LoVo (cell line): ENCODE measurements around the gene JAZF1.

Experiments used
- DNase-seq: peaks from one replicate; pipeline ENCODE4 v3.0.0-alpha.2; 2016; ENCODE audit warnings: low spot score

JAZF1 gene

DNA sequence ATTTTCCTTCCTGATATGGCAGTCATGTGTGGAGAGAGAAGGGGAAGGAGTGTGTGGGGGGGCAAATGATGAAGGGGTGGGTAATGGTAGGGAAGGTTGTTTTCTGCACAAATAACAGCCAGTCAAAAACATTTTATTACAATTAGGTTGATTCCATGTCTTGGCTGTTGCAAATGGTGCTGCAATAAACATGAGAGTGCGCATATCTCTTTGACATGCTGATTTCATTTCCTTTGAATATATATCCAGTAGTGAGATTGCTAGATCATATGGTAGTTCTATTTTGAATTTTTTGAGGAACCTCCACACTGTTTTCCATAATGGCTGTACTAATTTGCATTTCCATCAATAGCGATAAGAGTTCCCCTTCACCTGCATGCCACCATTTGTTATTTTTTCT lies 10.6 kb upstream of the JAZF1 start:
- DNase-seq: no peak

DNA sequence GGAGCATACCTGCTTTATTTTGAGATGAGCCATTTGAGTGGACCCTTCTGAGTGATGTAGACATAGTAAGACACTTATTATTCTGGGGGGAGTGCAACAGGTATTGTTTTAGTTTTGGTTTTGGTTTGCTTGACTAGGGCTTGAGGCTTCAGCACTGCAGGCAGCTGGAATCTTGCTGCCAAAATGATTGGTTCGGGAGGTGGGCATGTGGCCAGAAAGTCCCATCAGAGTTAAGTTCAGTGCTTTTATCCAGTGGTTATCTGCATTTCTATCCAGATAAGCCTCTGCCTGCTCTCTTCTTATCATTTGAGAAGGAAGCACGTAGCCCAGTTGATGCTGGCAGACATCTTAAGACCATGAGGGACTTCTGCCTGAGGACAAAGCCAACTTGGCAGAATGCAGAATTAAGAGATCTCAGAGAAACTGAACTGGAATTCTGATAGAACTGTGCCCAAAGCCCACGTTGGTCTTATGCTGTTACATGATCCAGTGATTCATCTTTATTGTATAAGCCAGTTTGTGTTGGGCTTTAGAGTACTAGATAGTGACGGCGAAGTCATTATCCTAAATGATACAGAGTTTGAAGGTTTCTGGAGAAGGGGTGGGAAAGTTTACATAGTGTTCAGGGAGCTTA lies 9.6 kb upstream of the JAZF1 start:
- DNase-seq: no peak

DNA sequence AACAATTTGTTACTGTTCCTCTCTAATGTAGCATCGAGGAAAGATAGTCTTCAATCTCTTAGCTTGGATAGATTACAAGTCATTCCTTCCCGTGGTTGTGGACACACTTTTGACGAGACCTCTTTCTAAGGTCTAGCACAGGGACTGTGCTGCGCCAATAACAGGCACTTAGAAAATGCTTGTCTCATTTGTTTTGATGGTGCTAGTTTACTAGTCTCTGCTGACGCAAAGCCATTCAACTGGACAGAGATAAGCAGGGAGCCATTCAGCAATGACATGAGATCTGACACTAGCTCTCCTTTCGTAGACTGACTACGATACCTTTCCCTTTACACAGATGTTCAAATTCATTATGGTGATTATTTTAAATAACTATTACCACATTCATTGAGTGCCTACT lies 6.4 kb upstream of the JAZF1 start:
- DNase-seq: no peak

DNA sequence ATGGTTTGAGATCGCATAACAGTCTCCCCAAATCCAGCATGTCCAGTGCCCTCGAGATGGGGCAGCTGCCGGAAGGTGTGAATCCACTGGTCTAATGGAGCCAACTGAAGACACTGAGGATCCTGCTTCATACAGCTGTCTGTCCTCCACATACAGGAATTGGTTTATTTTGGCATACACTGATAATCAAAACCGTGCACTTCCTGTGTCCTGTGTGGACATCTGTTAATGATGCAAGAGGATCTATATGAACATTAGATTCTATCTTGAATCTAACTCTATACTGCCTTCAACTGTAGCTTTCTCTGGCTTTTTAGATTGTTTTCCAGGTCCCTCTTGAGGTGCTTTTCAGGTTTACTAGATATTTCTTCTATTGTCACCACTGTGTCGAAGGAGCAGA lies 3.0 kb upstream of the JAZF1 start:
- no peak for DNase-seq

DNA sequence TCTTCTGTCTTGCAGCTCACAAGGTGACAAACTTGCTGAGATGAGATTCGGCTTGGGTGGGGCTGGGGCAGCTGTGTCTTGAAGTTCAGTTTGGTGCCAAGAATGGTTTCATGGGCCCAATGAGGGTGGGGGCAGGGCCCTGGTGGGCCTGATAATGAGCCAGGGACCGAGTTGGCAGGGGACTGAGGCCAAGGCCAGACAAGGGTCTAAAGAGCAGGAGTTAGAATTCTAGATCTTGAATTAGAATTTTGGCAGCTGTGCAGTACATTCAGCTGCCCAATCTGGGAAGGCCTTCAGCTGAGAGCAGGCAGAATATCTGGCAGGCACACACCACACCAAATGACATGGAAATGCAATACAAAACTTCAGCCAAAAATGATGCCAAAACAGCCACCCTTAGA lies 1.5 kb upstream of the JAZF1 start:
- no peak for DNase-seq

DNA sequence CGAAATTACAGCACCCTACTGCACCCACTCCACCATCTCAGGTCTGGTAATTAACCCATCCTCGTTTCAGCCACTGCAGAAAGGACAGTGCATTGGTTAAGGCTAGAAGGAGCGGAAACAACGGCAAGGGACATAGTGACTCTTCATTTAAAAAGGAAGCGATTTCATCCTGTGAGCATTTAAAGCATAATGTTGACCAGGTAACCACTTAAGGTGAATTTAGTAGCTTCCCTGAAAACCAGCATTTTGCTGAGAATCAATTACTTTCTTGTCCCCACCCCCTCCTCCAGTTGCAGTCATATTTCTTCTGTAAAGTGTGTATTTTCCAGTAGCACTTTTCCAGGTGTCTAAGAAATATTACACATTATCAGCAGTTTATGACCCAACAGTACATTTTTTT lies 821 bp upstream of the JAZF1 start:
- DNase-seq: no peak

DNA sequence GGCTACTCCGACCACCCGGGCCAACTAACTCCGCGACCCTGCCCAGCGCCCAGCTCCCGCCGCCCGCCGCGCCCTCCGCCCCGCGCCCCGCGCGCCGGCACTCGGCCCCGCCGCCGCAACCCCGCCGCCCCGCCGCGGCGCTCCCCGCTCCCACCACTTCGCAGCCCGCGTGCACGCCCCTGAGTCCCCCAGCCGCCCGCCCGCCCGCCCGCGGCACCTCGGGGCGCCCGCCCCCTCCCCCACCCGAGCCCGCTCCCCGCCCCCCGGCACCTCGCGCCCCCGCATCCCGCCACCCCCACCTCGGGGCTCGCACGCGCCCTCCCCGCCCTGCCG lies 598 bp downstream of the JAZF1 start:
- no peak for DNase-seq

DNA sequence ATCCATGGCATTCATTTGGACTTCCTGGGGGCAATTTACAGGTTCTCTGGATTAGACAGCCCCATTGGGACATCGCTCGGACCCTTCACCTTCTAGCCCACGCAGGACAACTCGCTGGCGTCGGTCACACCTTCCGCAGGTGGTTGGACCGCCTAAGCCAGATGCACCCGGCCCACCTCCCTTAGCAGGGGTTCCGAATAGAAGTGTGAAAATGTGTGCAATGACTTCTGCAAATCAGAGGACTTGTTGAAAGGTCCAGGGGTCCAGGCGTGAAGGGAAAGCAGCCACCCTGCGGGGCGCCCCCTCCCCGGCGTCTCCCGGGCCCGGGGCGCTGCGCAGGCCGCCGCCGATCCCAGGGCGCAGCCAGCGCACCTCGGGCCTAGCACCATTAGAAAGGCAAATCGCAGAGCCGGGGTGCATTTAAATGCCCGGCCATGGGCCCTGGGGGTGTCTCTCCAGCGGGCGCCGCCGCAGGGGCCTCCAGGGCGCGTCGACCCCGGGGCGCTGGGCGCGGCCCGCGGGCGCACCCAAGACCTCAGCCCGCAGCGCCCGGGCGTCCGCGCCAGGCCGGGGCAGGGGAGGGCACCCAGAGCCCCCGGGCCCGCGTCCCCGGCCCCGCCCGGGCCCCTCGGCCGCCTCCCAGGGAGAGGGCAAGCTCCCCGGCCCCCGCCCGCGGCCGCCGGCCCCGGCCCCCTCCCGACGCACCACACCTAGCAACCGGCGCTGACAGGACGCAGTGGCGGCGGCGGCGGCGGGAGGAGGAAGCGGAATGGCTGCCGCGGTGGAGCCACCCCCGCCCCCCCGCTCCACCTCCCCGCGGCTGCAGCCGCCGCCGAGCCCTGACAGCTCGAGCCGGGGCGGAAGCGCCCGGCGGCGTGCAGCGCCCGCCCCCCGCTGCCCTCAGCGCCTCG lies 1.2 kb downstream of the JAZF1 start:
- peak; percentile 68 for DNase-seq

DNA sequence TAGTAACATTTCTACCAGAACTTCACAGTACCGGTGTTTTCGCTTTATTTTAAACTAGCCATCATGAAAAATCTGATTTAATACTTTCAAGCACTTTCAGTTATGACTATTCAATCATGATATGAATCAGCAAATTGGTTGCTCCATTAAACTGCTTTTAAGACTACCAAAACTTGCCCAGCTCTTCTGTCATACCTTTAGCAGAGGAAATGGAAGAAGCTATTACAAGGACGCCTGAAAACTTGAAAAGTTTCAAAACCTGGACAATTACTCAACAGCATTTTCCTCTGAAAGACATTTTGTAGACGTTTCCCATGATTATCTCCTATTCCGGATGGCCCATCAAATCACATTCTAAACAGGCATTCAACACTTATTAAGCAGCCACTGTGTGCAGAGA lies 2.0 kb downstream of the JAZF1 start:
- no peak for DNase-seq

DNA sequence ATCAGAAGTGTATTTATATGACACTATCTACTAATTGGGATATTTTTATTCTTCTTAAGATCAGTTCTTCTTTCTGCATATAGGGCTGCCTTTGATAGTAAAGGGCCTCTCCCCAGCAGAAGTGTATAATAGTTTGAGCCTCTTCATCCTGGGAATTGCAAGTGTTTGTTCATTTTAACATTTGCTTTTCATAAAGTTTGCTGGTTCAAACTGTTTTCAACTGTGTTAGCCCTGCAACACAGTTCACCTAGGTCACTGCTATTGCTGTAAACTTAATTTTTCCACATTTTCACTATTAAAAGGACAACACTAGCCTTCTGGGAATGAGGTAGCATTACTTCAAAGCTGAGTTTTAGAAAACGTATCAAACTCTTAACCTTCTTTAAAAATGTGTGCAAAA lies 2.8 kb downstream of the JAZF1 start:
- no peak for DNase-seq

DNA sequence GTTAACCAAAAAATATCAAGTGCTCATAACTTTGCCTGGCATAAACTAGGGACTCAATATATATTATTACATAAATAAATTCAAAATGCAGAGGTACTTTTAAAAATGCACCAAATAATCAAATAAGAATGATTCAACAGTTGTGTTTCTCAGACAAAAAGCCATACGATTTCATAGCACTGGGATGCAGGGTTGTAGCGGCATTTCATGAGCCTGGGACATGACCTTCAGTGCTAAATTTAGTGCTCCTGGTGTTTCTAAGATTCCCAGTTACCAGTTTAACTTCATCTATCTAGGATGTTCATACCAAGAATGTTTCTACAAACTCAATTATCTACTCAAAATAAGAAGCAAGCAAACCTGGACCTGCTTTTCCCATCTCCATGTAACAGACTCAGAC lies 4.0 kb downstream of the JAZF1 start:
- DNase-seq: no peak

DNA sequence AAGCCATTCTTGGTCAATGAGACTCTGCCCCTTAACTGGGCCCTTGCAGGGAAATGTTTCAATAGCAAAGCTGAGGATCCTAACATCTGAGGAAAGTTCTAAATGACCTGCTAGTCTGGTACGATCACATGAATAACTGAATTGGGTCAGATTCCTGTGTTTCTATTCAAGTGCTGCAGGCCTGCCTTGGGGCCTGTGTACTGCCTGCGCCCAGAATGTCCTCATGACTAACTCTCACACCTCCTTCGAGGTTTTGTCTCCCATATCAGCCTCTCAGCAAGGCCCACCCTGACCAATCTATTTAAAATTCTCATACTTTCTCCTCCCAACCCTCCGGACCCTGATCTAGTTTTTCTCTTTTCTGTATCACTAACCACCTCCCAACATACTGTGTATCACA lies 4.4 kb downstream of the JAZF1 start:
- no peak for DNase-seq

DNA sequence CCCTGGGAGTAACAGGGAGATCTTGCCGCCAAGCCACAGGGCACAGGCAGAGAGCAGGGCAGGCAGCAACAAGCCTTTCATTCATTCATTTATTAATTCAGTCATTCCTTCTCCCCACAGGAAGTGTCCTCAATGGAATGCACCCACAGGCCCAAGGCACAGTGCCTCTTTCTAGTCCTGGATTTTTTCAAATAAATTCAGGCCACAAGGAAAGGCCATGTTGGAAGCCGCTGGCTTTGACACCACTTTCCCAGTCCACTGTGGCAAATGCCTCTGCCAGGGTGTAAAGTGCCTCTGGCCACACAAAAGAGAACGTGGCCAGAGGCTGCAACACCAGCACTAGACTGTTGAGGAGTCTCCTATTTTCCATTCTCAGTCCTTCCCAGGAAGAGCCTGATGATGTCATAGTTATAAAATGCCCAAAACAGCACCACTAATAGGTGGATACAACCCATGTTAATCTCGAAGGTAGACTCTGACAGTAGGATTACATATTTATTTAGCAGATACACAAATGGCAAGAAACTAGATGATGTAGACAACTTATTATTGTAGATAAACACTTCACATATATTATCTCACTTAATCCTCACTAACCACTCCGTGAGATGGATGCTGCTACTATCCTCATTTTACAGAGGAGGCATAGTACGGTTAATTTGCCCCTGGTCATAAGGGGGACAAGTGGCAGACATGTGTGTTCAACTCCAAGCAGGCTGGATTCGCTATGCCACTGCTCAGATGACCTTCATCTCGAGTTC lies 5.5 kb downstream of the JAZF1 start:
- no peak for DNase-seq

DNA sequence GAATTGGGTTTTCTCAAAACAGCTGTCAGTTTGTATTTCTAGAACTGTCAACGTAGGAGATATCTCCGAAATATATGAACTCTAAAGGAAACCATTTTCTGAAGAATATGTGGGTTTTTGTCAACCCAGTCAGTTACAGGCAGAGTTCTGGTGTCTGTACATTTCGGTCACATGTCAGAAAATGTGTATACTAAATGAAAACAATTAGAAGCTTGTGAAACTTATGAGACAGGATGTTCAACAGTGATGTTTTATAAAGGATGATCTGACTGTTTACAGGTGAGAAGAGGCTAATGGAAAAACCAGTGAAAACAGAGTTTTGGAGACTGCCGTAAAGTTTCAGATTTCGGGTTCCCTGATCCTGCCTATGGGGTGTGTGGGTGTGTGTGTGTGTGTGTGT lies 6.2 kb downstream of the JAZF1 start:
- DNase-seq: no peak

DNA sequence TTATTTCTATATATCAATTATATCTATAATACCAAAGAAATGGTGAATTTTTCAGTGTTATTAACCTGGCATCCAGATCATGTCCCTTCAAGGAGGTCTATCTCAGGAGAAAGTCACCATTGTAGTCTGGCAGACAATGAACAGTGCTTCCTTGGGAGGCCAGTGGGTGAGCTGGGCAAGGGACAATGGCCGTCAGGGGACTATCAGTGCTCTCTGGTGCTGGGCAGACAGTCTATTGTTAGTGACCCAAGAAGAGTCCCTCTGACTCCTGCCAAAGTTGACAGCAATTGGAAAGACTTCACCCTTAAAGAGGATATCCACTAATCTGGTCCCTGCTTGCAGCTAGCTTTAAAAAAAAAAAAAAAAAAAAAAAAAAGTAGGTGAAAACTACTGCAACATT lies 7.1 kb downstream of the JAZF1 start:
- DNase-seq: no peak

DNA sequence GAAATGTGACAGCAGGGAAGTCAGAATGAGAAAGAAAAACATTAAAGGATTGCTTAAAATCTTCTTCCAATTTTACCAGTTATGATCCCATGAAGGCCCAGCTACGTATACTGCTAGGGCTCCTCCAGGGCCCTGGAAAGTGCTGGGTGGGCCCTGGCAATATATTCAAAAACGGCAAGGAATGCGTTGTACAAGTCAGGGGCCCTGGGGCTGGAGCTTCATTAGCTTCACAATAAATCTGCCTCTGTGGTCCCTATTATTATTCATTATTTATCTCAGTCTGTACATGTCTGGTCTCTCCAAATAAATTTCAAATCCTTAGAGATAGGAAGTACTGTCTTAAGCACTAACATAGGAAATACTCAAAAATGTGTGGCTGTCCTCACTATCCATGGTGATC lies 7.6 kb downstream of the JAZF1 start:
- no peak for DNase-seq

DNA sequence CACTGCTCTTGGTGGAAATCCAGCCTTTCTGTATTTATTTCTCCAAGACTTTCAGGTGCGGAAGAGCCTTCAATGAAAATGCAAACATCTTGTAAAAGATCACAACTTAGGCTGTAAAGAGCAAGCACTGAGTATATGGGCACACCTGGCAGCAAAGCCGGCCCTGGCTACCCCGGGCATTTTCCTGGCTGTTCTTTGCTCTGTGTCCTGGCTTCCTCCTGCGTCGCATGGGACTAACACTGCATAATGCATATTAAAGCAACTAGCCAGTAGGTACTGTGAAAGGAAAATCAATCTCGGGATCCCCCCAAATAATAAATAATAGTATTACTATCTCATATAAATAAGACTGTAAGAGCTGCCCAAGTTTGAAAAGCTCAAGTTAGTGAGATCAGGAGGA lies 9.9 kb downstream of the JAZF1 start:
- DNase-seq: no peak

DNA sequence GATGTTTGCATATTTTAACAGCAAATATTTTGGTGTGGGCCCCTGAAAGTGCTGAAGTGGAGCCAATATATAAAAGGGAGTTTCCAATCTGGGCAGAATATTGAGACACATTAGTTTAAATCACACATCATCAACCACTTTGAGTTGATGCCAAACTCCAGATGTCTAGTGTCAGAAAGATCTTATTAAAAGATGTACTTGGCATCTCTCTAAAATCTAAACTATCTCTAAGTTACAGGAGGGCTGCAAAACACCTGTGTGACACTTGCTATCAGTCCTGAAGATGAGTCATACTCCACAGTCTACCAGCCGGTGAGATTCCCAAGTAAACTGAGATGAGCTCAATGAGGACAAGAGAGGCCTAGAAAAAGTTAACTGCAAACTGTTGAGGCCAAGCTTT lies 11.4 kb downstream of the JAZF1 start:
- DNase-seq: no peak

DNA sequence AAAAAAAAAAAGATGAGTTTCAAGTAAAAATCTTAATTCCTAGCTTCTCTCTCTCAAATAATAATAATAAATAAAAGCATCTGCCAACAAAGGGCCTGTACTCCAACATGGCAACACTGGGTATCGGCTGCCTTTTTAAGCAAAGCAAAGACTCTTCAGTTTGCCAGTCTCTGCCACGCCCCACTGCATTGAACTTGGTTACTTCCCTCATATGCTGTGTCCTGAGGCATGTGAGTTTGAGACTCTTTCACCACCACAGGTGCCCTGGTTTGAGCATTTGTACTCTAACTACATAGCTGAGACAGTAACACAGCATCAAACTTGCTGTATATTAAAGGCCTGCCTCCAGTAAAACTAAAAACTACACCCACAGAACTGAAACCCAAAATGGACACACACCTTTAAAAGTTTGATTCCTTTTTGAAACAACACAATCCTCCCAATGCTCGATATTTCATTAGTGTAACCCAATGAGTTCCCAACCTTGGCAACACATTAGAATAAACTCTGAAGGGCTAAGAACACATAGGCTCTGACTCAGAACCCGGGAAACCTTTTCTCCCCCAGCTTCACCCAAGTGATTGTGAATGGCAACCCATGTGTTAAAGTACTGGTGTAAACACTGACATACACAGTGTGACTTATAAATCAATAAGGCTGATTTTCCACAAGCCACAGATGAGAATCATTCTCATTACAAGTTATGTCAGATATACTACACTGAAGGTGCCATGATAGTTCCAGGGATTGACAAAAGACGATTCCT lies 12.0 kb downstream of the JAZF1 start:
- no peak for DNase-seq

DNA sequence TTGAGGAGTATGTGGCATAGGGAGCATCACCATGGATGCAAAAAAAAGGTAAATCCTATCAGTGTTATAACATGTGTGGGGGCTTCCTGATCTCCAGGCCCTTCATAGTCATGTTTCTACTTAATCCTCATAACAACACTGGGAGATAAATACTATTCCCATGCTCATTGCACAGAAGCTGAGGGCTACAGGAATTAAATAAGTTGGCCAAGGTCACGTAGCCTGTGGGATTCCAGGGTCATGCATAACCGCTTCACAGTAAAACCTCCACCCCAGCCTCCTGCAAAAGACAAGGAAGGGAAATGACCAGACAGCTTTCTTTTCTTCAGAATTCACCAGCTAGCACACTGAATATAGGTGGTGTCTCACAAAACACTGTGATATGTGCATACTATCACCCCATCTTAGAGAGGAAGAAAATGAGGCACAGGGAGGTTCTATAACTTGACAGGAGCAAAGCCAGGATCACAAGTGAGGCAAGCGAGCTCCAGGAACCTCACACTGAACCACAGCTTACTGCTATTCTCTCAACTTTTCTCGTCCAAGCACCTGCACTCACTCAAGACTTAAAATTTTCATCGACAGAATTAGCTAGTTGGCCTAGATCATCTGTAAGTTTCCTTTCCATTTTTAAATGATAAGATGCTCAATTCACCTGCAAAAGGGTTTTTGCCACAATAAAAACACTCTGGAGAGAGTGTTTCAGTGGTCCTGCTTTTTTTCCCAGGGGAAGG lies 13.4 kb downstream of the JAZF1 start:
- no peak for DNase-seq
